ENCODE measurements around the gene KLF3.

KLF3 gene

DNA sequence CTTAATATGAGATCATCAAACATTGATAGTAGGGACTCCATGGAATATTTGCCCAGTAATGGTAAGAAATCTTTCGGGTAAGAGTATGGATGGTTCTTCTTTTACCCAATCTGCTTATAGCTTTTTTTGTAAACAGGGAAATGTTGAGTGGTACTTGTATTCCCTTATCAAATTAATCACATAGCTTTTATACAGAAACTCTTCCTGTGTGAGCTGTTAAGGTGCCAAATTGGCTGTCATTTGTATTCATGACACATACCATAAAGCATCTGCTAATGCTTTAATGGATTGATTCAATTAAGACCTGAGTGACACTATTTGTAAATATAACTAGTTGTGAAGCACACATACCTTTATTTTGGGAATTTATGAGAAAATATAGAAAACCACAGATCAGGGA lies 34.2 kb downstream of the KLF3 start:
- DNase-seq (ENCODE audit: low spot score), result no peak

DNA sequence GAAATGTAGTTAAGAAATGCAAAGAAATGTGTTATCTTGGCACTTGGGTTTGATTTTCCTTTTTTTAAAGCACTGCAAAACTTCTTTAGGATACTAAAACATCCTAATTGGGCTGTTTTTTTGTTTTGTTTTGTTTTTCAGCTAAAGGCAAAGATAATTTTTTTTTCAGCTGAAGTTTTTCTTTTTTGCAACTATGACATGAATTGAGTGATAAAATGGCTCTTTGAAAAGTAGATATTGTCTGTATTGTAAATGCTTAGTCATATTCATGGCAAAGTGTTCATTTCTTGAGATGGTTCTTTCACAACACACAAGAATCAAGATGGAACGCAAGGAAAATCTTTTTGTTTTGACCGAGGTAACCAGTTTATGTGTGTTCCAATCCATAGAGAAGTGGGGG lies 35.1 kb downstream of the KLF3 start:
- no peak for DNase-seq (ENCODE audit: low spot score)

DNA sequence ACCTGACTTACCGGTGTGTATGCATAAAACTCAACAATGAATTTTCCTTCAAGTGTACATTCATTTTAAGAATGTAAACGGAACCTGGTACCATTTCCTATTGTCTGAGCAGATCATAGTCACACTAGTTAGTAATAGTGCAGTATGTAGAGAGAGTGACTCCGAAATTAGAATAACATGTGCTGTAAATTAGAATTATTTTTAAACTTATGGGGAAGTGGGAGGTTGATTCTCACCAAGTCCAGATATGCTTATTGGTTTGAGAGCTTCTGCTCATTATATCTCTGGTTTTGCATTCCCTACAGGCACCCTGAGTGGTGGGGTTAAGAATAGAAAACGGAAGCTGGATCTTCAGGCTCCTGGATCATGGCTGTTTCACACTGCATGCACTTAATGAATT lies 39.6 kb downstream of the KLF3 start:
- DNase-seq (ENCODE audit: low spot score), result no peak

DNA sequence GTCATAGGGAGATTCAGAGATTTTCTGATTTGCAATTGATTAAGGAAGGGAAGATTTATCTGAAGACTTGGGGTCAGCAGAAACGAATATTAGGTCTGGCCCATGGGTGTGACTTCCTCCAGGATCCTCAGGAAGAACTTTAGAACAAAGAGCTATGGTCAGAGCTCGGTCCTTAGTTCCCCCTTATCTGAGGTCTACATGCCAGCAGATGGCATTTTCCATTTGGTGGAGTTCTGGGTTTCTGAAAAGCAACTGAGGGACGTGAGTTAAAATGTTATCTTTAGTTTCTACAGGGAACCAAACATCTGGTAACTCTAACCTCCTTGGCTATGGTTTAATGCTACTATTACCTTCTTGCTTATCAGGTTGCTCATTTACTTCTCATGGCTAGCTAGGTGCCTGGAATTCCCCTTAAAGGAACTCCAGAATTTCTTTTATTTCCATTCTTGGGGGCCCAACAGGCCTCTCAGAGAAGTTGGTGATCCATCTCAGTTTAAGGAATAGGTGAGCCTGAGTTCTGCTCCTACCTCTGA lies 40.7 kb downstream of the KLF3 start:
- no peak for DNase-seq (ENCODE audit: low spot score)

- no peak for DNase-seq (ENCODE audit: low spot score)
Observed at GRCh38 chr4:38706301-38706700, 42.3 kb downstream of the KLF3 start.

DNA sequence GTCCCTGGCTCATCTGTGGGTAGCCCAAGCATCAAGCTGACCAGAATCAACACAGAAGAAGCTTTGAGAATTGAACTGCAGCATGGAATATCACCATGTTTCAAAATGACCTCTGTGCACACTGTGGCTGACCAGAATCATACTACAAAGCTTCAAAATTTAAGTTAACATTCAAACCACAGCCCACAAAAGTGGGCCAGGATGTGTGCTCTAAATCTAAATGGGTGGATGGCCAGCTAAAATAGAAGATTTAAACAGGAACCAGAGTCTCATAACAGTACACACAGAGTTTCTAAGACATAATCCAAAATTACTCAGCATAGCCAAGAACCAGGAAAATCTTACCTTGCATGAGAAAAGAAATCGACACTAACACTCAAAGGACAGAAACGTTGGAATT lies 46.1 kb downstream of the KLF3 start:
- DNase-seq (ENCODE audit: low spot score), result peak; percentile 64

DNA sequence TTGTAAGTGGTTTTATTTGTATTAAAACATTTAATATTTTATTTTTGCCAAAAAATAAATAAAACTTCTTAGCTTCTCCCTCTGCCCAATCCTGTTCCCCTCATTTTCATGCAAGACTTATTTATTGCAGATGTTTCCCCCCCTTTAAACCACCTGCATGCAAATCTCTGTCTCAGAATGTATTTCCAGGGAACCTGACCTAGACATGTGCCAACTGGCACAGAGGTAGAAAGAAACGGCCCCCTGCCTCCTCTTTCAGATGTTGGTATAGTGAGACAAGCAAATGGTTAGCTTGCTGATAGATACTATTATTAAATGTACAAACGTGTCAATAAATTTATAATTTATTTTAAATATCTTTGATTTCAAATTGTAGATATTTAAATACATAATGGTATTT lies 47.1 kb downstream of the KLF3 start:
- DNase-seq (ENCODE audit: low spot score), result no peak

- DNase-seq (ENCODE audit: low spot score), result no peak
Observed at GRCh38 chr4:38715050-38715449, 51.1 kb downstream of the KLF3 start.

DNA sequence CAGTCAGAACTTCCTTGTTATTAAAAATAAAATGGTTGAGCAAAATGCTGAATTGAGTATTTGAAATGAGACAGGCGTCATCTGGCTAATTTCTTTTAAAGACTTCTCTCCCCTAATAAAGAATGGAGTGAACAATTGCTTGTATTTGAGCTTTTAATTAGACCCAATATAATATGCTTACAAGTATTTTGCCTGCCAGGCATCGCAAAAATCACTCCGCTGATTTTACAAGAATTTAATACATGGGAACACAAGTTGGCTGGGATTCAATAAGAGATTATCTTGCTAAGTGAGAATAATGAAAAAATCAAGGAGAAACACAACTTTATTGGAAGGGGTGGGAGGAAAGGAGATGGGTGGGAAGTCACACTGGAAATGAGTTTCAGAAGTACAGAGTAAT lies 52.3 kb downstream of the KLF3 start:
- DNase-seq (ENCODE audit: low spot score), result no peak

- no peak for DNase-seq (ENCODE audit: low spot score)
Observed at GRCh38 chr4:38717604-38718003, 53.6 kb downstream of the KLF3 start.

DNA sequence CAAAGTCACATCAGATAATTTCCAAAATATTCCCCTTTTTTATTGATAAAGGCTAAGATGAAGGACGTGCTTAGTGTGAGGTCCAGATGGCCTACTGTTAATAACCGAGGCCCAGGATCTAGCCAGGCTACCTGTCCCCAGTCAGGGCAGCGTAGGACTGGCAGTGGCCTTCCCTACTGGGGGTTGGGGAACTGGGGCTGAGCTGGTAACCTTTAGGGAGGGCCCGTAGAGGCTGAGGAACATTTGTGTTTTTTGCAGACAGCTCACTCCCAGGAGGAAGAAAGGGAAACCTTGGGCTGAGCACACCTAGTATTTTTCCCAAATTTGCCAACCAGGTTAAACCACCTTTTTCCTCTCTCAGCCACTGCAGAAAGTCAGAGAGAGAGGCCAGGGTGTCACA lies 59.1 kb downstream of the KLF3 start:
- no peak for DNase-seq (ENCODE audit: low spot score)

DNA sequence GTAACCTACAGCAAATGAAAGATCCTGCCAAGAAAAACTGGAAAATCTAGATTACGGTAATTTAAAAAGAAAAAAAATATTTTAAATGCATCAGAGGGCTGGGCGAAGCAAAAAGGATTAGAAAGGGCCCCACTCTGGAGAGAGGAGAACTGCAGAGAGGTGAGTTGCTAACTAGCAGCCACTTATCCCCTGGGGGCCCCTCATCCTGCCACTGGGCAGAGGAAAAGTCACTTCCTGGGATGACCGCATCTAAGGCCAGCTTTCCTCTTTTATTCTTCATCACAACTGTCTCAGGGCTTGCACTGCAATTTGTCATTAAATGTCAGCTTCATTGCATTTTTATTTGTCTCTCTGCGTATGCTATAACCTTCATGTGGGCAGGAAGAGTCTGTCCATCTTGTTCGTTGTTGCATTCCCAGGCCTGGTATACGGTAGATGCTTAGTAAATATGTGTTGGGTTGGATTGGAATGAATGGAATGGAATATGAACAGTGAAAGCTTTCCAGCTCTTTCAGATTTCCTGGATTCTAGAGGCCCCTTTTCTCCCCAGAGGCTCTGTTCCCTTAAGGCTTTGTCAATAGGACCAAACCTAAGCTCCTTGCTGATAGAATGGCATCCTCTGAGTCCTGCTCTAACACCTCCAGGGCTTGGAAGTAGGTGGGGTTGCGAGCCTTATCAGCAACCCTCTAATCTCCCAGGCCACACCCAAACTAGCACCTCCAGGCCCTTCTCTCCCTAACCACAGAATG lies 59.9 kb downstream of the KLF3 start:
- DNase-seq (ENCODE audit: low spot score), result no peak

DNA sequence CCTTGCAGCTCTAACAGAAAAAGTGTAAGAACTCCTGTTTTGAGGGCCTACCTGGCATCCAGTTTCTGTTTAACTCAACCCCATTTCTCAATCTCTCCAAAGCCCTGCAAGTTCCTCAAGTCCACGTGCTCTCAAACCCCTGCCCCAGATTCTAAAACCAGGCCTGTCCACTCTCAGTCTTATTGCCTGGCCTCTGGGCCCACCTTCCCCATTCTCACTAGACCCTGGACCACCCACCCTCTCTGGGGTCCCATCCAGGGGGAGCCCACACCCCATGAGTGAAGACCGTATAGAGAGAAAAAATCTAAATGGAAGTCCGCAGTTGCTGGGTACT lies 60.4 kb downstream of the KLF3 start:
- DNase-seq (ENCODE audit: low spot score), result peak; percentile 46

DNA sequence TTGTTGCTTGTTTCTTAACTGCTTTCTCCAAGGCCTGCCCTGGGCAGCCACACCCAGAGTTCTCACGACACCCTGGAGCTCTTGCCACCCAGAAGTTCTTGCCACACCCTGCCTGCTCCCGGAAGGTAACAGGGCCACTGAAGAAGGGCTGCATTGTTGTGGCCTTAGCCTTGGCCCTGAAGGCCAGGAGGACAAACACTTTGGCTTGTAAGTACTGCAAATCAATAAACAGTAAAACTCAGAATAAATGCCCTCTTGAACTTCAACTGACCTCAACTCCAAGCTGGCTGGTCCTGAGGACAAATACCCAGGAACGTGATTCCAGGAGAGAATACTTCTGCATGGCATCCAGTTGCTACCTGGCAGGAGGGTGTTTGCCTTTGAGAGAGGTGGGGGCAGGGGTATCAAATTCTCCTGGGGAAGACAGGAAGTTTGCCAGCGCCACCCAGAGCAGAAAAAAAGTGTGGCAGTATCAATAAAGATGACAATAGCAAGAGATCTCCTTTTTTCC lies 64.7 kb downstream of the KLF3 start:
- no peak for DNase-seq (ENCODE audit: low spot score)

GRCh38 chr4:38730493-38730829 lies 66.5 kb downstream of the KLF3 start:
- DNase-seq (ENCODE audit: low spot score), result no peak

DNA sequence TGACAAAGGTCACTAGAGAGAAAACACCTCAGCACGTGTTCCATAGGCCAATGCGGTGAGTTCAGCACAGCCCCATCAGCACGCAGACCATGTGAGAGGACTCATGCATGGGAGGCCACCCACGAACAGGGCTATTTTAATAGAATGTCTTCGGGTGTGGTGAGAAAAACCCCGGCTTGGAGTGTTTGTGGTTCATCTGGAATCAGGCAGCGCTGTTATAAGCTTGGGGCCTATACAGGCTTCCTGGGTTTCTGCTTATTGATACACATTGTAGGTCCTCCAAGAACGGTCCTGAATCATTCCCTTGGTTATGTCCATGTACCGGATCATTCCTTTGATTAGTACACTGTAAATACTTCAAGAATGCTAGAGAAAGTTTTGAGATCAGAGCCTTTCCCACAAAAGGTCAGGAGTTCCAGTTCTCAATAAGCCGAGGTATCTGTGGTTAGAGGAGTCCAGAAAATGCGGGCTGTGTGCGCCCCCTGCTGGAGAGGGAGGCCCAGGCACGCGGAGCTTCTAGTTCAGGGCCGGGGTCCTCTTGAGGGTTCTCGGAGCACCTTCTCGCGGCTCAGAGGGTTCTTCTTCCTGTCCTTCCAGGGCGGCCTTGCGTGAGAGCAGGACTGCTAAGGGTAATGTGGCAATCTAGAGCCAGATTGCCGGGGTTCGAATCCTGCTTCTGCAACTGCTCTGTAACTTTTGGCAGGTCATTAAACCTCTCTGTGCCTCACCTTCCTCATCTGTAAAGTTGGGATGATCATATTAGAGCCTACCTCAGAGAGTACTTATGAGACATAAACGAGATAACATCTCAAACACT lies 67.0 kb downstream of the KLF3 start:
- peak; percentile 86 for DNase-seq (ENCODE audit: low spot score)

- DNase-seq (ENCODE audit: low spot score), result no peak
Observed at GRCh38 chr4:38733663-38734062, 69.7 kb downstream of the KLF3 start.

DNA sequence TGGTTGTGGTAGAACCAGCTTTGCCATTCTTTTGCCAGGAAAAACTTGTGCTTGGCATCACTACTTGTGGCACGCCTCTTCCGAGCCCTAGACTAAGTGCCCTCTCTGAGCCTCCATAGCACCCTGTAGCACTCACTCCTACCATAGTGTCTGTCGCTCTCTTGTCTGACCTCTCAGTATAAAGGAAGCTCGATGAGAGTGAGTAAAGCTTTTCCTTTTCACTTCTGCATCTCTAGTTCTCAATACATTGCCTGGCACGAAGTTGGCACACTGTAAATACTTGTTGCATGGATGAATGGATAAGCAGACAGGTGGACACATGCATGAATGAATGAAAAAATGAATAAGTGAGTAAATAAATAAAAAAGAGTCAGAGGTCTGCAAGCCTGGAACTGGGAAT lies 70.4 kb downstream of the KLF3 start:
- DNase-seq (ENCODE audit: low spot score), result no peak

DNA sequence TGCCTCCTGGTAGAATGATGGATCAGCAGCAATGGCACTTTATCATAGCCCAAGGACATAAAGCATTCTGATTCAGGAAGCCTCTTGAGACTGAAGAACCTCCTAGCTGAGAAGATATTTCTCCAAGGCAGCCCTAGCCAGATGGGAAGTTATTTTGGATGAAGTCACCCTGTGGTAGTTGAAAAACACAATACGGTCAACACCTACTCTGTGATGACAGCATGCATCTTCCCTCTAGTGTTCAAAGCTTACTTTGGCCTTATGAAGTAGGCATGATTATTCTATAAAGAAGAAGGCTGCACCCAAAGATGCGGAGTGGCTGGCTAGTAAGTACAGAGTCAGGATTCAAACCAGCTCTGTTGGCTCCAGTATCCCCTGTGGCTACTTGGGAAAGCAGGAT lies 70.9 kb downstream of the KLF3 start:
- no peak for DNase-seq (ENCODE audit: low spot score)

GRCh38 chr4:38735870-38736269 lies 71.9 kb downstream of the KLF3 start:
- no peak for DNase-seq (ENCODE audit: low spot score)

GRCh38 chr4:38738940-38739803 lies 75.2 kb downstream of the KLF3 start:
- no peak for DNase-seq (ENCODE audit: low spot score)

- no peak for DNase-seq (ENCODE audit: low spot score)
Observed at GRCh38 chr4:38740303-38740702, 76.3 kb downstream of the KLF3 start.

DNA sequence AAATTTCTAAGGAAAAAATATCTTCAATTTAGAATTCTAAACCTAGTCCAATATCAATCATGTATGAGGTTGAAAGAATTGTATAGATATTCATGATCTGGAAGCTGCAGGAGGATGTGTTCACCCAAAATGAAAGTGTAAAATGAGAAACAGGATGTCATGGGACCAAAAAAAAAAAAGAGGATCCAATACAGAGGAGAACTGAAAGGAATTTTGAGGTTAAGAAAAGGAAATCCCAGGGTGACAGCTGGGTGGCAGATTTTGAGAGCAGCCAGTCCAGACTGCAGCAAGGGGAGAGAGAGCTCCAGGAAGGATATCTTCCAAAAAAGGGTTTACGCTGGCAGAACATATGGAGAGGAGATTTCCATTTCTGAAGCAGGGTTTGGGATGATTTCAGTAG lies 79.9 kb downstream of the KLF3 start:
- DNase-seq (ENCODE audit: low spot score), result no peak
